ENCODE results near the gene PLEKHG4B.

PLEKHG4B gene

DNA sequence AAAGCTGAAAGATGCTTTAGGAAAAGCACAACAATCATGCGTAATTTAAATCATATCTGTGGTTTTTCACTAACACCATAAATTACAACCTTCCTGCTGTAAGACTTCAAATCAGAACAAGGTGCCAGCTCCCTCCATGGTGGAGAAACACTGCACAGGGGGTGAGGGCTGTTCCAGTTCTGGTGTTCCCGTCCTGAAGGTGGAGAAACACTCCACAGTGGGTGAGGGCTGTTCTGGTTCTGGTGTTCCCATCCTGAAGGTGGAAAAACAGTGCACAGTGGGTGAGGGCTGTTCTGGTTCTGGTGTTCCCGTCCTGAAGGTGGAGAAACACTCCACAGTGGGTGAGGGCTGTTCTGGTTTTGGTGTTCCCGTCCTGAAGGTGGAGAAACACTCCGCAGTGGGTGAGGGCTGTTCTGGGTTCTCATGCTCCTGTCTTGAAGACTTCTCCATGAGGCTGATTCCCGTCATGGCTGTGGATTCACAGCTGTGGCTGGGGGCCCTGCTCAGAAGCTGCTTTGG is 12.9 kb downstream of the PLEKHG4B start:
- no peak overlapping the region for H3K4me3 ChIP-seq (ENCODE audit: low read depth, low read length)
- TF ChIP-seq, protein P1, sequence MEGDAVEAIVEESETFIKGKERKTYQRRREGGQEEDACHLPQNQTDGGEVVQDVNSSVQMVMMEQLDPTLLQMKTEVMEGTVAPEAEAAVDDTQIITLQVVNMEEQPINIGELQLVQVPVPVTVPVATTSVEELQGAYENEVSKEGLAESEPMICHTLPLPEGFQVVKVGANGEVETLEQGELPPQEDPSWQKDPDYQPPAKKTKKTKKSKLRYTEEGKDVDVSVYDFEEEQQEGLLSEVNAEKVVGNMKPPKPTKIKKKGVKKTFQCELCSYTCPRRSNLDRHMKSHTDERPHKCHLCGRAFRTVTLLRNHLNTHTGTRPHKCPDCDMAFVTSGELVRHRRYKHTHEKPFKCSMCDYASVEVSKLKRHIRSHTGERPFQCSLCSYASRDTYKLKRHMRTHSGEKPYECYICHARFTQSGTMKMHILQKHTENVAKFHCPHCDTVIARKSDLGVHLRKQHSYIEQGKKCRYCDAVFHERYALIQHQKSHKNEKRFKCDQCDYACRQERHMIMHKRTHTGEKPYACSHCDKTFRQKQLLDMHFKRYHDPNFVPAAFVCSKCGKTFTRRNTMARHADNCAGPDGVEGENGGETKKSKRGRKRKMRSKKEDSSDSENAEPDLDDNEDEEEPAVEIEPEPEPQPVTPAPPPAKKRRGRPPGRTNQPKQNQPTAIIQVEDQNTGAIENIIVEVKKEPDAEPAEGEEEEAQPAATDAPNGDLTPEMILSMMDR (IDR thresholded peaks at IDR 0.05; ENCODE audit: control insufficient read depth, extremely low read depth, insufficient read depth): no peak
- DNase-seq (ENCODE audit: low read depth): no peak

DNA sequence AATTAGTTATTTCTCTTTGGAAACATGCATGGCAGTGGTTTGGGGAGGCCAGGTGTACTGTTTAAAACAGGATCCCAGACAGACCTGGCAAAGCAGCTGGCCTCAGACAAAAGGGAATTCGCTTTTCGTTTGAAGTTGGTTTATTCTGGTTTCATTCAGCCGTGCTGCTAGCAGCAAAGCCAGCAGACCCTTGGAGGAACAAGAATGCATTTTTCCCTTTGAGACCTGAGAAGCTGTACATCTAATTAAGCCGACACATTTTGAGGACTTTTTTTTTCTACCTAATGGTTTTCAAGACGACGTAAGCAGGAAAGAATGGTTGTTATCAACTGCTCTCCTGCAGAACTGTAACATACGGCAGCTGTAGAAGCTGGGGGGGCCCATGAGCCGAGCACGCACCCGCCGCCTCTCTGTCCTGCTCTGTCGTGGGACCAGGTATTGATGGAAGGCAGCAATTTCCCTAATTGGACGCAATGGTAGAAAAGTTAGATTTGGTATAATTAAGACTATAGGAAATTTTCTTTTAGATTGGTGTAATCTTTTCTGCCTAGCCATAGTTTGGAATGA is 13.6 kb downstream of the PLEKHG4B start:
- no peak overlapping the region for H3K4me3 ChIP-seq (ENCODE audit: low read depth, low read length)
- DNase-seq (ENCODE audit: low read depth): no peak
- TF ChIP-seq, protein P1 (IDR thresholded peaks at IDR 0.05; ENCODE audit: control insufficient read depth, extremely low read depth, insufficient read depth): no peak

DNA sequence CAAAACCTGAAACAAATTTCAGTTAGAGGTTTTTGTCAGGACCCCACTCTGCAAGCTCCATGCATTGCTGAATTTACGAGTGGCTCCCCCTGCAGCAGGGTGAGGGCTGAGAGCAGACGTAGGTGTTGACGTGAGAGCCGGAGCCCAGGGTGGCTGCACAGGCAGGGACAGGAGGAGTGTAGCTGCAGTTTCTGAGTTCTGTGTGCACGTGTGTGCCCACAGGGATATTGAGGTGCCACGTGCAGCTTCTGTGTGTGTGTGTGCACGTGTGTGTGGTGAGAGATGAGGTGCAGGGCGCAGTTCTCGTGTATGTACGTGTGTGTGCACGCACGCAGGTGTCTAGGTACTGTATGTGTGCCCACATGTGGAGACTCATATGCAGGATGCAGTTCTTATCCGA is 14.6 kb downstream of the PLEKHG4B start:
- H3K4me3 ChIP-seq (ENCODE audit: low read depth, low read length): no peak overlapping the region
- DNase-seq (ENCODE audit: low read depth): no peak
- TF ChIP-seq, protein P1 (IDR thresholded peaks at IDR 0.05; ENCODE audit: control insufficient read depth, extremely low read depth, insufficient read depth): no peak

DNA sequence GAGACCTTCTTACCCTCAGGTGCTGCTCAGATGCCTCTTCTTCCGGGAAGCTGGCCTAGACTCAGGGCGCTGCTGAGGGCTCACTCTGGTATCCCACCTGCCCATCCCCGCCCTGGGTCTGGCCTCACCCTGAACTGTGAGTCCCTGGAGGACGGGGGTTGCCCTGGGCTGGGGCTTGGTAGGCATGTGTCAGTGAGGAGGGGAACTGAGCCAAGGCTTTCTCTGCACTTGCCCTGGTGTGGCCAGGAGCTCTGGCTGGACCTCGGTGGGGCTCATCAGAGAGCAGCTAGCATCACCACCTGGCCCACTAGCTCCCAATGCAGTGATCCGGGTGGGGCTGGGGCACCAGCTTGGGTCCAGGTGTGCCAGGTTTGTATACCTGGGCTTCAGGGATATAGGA is 15.6 kb downstream of the PLEKHG4B start:
- no peak overlapping the region for H3K4me3 ChIP-seq (ENCODE audit: low read depth, low read length)
- TF ChIP-seq, protein P1 (IDR thresholded peaks at IDR 0.05; ENCODE audit: control insufficient read depth, extremely low read depth, insufficient read depth): no peak
- DNase-seq (ENCODE audit: low read depth): no peak

DNA sequence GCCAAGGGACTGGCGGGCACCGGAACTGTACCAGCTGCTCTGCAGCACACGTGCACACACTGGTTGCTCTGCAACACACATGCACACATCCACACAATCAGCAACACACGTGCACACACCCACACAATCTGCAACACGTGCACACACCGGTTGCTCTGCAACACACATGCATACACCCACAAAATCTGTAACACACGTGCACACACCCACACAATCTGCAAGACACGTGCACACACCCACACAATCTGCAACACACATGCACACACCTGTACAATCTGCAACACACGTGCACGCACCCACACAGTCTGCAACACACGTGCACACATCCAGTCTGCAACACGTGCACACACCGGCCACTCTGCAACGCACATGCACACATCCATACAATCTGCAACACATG is 17.9 kb downstream of the PLEKHG4B start:
- TF ChIP-seq, protein P1 (IDR thresholded peaks at IDR 0.05; ENCODE audit: control insufficient read depth, extremely low read depth, insufficient read depth): no peak
- no peak overlapping the region for H3K4me3 ChIP-seq (ENCODE audit: low read depth, low read length)

DNA sequence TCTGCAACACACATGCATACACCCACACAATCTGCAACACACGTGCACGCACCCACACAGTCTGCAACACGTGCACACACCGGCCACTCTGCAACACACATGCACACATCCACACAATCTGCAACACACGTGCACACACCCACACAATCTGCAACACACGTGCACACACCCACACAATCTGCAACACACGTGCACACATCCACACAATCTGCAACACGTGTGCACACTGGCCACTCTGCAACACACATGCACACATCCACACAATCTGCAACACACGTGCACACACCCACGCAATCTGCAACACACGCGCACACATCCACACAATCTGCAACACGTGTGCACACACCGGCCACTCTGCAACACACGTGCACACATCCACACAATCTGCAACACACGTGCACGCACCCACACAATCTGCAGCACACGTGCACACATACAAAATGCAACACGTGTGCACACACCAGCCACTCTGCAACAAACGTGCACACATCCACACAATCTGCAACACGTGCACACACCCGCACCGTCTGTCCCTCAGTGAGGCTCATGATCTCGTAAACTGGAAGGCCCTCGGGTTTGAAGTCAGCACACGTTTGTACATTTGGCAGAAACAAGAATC is 18.4 kb downstream of the PLEKHG4B start:
- no peak for DNase-seq (ENCODE audit: low read depth)
- TF ChIP-seq, protein P1 (IDR thresholded peaks at IDR 0.05; ENCODE audit: control insufficient read depth, extremely low read depth, insufficient read depth): no peak
- no peak overlapping the region for H3K4me3 ChIP-seq (ENCODE audit: low read depth, low read length)

More for the DNA sequence above, 17.9 kb downstream of the PLEKHG4B start:
- DNase-seq (ENCODE audit: low read depth): no peak
